DND-41 (cell line): ENCODE measurements around the gene CHP1.
"Not testable (repeated sequence)": the region's sequence is repeated elsewhere in the genome, so short reads cannot be mapped to it uniquely, and the experiment has no call there.

Experiments
- ATAC-seq: fragments of 200-7000 bp; cut with Tn5 transposase; 3 replicates; pipeline ENCODE4 v1.9.1; 2021; ENCODE audit warnings: low read depth; ENCODE audit not compliant: insufficient read depth
- DNase-seq: peaks from one replicate; pipeline ENCODE4 v3.0.0-alpha.2; 2020
- H2AFZ ChIP-seq: 2 replicates; pipeline ENCODE4 v1.6.0; 2012; ENCODE audit warnings: low read depth, low read length
- H3K27ac ChIP-seq: 2 replicates; pipeline ENCODE4 v1.5.1; 2012; ENCODE audit warnings: low read length, inconsistent platforms
- H3K27me3 ChIP-seq: fragments of 200-600 bp; sonication (generic); 2 replicates; pipeline ENCODE4 v1.6.0; 2012; ENCODE audit warnings: low read length, mild to moderate bottlenecking, inconsistent platforms; ENCODE audit not compliant: insufficient read depth, poor library complexity
- H3K36me3 ChIP-seq: 2 replicates; pipeline ENCODE4 v1.5.1; 2012; ENCODE audit warnings: low read length, inconsistent platforms; ENCODE audit not compliant: insufficient read depth
- H3K4me1 ChIP-seq: 2 replicates; pipeline ENCODE4 v1.5.1; 2012; ENCODE audit warnings: mild to moderate bottlenecking, low read length; ENCODE audit not compliant: insufficient read depth
- H3K4me2 ChIP-seq: 2 replicates; pipeline ENCODE4 v1.6.0; 2012; ENCODE audit warnings: mild to moderate bottlenecking, moderate library complexity, low read length, inconsistent platforms; ENCODE audit not compliant: insufficient read depth
- H3K4me3 ChIP-seq, 2 experiments: fragments of 200-600 bp in 1 of 2; shearing (Covaris generic) in 1 of 2; 2 replicates each; pipeline ENCODE4 v1.5.1; 2012 to 2016; ENCODE audit warnings: inconsistent platforms in 2 of 2, low read length in 2 of 2, mild to moderate bottlenecking in 2 of 2, low read depth in 1 of 2, moderate library complexity in 1 of 2
- H3K79me2 ChIP-seq: 2 replicates; pipeline ENCODE4 v1.6.0; 2012; ENCODE audit warnings: low read length, inconsistent platforms; ENCODE audit not compliant: insufficient read depth
- H3K9ac ChIP-seq: 2 replicates; pipeline ENCODE4 v1.6.0; 2012; ENCODE audit warnings: low read depth, mild to moderate bottlenecking, inconsistent platforms, low read length, moderate library complexity
- H3K9me3 ChIP-seq: 2 replicates; pipeline ENCODE4 v1.5.1; 2012; ENCODE audit warnings: low read length, moderate library complexity, mild to moderate bottlenecking, inconsistent platforms; ENCODE audit not compliant: insufficient read depth, severe bottlenecking
- H4K20me1 ChIP-seq: 2 replicates; pipeline ENCODE4 v1.6.0; 2012; ENCODE audit warnings: low read length; ENCODE audit not compliant: insufficient read depth
- EZH2 ChIP-seq: IDR thresholded peaks from 3 replicates; pipeline ENCODE4 v1.6.1; 2012; ENCODE audit warnings: borderline replicate concordance, low read depth, mild to moderate bottlenecking, moderate library complexity, low read length, inconsistent platforms; ENCODE audit not compliant: severe bottlenecking
- TF ChIP-seq, protein P1 (sequence below): IDR thresholded peaks from 2 replicates; pipeline ENCODE4 v1.5.1; 2012; ENCODE audit warnings: borderline replicate concordance, low read length, moderate library complexity, mild to moderate bottlenecking; ENCODE audit not compliant: poor library complexity, severe bottlenecking; ENCODE audit errors: extremely low read depth

CHP1 gene

DNA sequence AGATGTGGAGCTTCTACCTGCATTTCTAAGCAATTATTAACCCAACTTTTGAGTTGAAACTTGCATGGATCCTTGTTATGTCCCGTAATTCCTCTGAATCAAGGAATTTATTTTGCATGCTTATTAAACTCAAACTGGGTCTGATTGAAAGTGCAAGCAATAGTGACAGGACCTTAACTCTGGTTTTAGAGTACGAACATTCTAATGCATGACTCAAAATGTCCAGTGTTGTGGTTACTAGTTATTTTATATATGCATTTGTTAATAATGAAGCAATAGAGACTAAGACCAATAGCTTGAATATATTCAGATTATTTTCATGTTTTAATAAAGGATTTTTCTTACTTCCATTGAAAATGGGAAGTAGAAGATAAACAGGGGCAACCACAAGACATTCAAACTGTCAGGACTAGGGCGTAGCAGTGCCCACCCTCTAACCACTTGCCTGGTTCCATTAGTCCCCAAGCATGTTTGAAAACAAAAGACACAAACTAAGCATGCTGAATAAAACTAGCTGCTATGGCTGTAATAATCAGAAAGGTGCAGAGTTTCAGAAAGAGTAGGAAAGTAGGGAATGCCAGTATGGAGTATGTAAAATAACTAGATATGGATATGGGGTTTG is 73.2 kb downstream of the CHP1 start:
- H4K20me1 ChIP-seq: no peaks in the 10 kb centered on the region
- H3K4me2 ChIP-seq: no peak overlapping the region
- no peak overlapping the region for H2AFZ ChIP-seq
- H3K9ac ChIP-seq: no peak overlapping the region
- DNase-seq (no peak), ATAC-seq (no peak)
- no peaks in the 10 kb centered on the region for H3K27me3 ChIP-seq
- no peak overlapping the region for H3K4me3 ChIP-seq
- peaks cover 23% of the 10 kb centered on the region for H3K36me3 ChIP-seq
- H3K4me1 ChIP-seq: no peaks in the 10 kb centered on the region
- TF ChIP-seq EZH2: no peak
- TF ChIP-seq, protein P1, sequence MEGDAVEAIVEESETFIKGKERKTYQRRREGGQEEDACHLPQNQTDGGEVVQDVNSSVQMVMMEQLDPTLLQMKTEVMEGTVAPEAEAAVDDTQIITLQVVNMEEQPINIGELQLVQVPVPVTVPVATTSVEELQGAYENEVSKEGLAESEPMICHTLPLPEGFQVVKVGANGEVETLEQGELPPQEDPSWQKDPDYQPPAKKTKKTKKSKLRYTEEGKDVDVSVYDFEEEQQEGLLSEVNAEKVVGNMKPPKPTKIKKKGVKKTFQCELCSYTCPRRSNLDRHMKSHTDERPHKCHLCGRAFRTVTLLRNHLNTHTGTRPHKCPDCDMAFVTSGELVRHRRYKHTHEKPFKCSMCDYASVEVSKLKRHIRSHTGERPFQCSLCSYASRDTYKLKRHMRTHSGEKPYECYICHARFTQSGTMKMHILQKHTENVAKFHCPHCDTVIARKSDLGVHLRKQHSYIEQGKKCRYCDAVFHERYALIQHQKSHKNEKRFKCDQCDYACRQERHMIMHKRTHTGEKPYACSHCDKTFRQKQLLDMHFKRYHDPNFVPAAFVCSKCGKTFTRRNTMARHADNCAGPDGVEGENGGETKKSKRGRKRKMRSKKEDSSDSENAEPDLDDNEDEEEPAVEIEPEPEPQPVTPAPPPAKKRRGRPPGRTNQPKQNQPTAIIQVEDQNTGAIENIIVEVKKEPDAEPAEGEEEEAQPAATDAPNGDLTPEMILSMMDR: no peak
- H3K9me3 ChIP-seq: no peaks in the 10 kb centered on the region
- H3K79me2 ChIP-seq: peaks cover 5% of the 10 kb centered on the region; the same call in 1 of the 2 replicates
- no peak overlapping the region for H3K27ac ChIP-seq

DNA sequence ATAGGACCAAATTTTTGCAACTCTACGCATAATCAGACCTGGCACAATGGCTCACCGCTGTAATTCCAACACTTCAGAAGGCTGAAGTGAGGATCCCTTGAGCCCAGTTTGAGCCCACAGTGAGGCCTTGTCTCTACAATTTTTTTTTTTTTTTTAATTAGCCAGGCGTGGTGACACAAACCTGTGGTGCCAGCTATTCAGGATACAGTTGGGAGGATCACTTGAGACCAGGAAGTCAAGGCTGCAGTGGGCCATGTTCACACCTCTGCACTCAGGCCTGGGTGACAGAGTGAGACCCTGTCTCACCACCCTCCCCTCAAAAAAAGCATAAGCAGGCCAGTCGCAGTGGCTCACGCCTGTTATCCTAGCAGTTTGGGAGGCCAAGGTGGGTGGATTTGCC is 76.6 kb downstream of the CHP1 start:
- no peak overlapping the region for H3K9ac ChIP-seq
- ATAC-seq (no peak), DNase-seq (no peak)
- H3K9me3 ChIP-seq: no peaks in the 10 kb centered on the region
- no peak overlapping the region for H3K4me2 ChIP-seq
- peaks cover 35% of the 10 kb centered on the region for H3K36me3 ChIP-seq
- no peaks in the 10 kb centered on the region for H3K4me1 ChIP-seq
- no peak overlapping the region for H3K27ac ChIP-seq
- no peak overlapping the region for H3K4me3 ChIP-seq
- H2AFZ ChIP-seq: no peak overlapping the region
- no peak for TF ChIP-seq EZH2
- TF ChIP-seq, protein P1: no peak
- no peaks in the 10 kb centered on the region for H3K27me3 ChIP-seq
- no peaks in the 10 kb centered on the region; the same call in 1 of the 2 replicates for H3K79me2 ChIP-seq
- no peaks in the 10 kb centered on the region for H4K20me1 ChIP-seq

DNA sequence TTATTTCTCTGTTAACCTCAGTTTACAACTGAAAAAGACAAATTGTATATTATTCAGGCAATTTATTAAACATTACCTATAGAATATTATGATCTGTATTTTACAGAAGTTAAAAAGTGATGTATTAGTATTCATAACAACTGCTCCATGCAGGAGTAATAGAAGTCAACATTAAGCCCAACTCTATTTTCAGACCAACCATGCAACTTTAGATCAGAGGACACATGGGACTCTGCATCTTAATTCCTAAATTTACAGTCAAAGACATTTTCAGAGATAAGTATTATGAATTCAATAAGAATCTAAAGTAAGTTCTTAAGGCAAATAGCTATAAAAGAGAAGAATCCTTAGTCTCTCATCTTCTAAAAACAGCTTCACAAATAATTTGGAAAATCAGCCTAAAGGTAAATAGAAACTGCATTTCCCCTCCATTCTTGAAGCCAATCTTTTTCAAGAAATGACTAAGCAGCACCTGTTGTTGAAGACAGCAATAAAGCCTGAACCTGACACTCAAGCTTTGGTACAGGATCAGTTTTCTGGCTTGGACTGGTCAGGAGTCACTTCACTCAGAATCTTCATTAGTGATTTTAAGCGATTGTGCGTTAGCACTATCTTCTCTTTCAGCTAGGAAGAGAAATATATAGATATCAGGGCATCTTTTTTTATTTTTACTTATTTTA is 78.3 kb downstream of the CHP1 start:
- no peak overlapping the region for H2AFZ ChIP-seq
- no peak overlapping the region for H3K4me2 ChIP-seq
- H3K27me3 ChIP-seq: no peaks in the 10 kb centered on the region
- no peaks in the 10 kb centered on the region for H4K20me1 ChIP-seq
- no peaks in the 10 kb centered on the region for H3K4me1 ChIP-seq
- H3K9ac ChIP-seq: no peak overlapping the region
- no peak overlapping the region for H3K27ac ChIP-seq
- no peaks in the 10 kb centered on the region; the same call in 1 of the 2 replicates for H3K79me2 ChIP-seq
- no peak for DNase-seq
- TF ChIP-seq, protein P1: no peak
- TF ChIP-seq EZH2: no peak
- ATAC-seq: no peak
- no peaks in the 10 kb centered on the region for H3K9me3 ChIP-seq
- peaks cover 43% of the 10 kb centered on the region for H3K36me3 ChIP-seq
- H3K4me3 ChIP-seq: no peak overlapping the region

DNA sequence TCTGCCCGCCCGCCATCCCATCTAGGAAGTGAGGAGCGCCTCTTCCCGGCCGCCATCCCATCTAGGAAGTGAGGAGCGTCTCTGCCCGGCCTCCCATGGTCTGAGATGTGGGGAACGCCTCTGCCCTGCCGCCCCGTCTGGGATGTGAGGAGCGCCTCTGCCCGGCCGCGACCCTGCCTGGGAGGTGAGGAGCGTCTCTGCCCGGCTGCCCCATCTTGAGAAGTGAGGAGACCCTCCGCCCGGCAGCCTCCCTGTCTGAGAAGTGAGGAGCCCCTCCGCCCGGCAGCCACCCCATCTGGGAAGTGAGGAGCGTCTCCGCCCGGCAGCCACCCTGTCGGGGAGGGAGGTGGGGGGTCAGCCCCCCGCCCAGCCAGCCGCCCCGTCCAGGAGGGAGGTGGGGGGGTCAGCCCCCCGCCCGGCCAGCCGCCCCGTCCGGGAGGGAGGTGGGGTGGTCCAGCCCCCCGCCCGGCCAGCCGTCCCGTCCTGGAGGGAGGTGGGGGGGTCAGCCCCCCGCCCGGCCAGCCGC is 89.8 kb downstream of the CHP1 start:
- not testable (repeated sequence) for H3K4me3 ChIP-seq, H3K9ac ChIP-seq, H3K4me1 ChIP-seq, H3K9me3 ChIP-seq, H3K4me2 ChIP-seq, H2AFZ ChIP-seq, H3K27ac ChIP-seq, H4K20me1 ChIP-seq, H3K27me3 ChIP-seq, H3K79me2 ChIP-seq, ATAC-seq, DNase-seq
- H3K36me3 ChIP-seq: peaks cover 42% of the 10 kb centered on the region
